Measurements from ENCODE around the gene TMPRSS11D. TPM values are rescaled to one million over a fixed set of nuclear protein-coding genes. Genes with fewer than 3 reads are reported as not detected.

TMPRSS11D gene, protein sequence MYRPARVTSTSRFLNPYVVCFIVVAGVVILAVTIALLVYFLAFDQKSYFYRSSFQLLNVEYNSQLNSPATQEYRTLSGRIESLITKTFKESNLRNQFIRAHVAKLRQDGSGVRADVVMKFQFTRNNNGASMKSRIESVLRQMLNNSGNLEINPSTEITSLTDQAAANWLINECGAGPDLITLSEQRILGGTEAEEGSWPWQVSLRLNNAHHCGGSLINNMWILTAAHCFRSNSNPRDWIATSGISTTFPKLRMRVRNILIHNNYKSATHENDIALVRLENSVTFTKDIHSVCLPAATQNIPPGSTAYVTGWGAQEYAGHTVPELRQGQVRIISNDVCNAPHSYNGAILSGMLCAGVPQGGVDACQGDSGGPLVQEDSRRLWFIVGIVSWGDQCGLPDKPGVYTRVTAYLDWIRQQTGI
- not detected in 2 replicates for total RNA-seq (2014; rRNA removed)
- percentile 3 among the genes with signal in this experiment for Bru-seq, nascent RNA
- BruChase-seq, experiment 1, labeled RNA remaining after a 6-hour chase: not detected
- percentile 2 among the genes with signal in this experiment for BruChase-seq, experiment 2, labeled RNA remaining after a 2-hour chase
- long read RNA-seq: 0 reads

DNA sequence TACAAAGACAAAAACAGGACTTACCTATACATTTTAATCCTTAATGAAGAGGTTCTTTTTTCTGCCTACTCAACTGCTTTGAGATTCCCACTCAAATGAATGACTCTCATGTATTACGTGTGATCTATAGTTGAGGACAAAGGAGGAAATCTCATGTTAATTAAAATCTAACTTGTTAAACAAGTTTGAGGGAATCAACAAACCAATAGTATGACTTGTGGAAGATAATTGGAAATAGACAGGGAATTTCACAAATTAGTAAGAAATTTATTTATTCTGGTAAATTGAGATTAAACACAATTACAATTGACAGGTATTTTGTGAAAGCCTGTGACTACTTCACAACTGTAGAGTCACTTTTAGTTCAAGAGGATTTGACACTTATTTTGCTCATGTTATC is at the start of gene TMPRSS11D:
Gene TMPRSS11D, minus strand, starts transcription at position 101 of the 400 bp plus-strand sequence. Its CDS starts 69 bp downstream, at position 32.
- Histone ChIP-seq H4K20me1 (ENCODE audit: low read length) (no peaks in the 10 kb centered on the region), H3K27me3 (ENCODE audit: low read length) (no peaks in the 10 kb centered on the region), H3K9me2 (replicated peaks; ENCODE audit: low read length) (no peaks in the 10 kb centered on the region), H3K36me3 (ENCODE audit: low read depth, low read length) (no peaks in the 10 kb centered on the region), H3K79me2 (ENCODE audit: low read length) (no peaks in the 10 kb centered on the region), H3K4me3 (ENCODE audit: low read length) (no peak within 1 kb of the TSS), H3K9ac (ENCODE audit: low read length) (no peak within 1 kb of the TSS), H3K4me2 (ENCODE audit: low read length) (no peak within 1 kb of the TSS), H3K27ac (ENCODE audit: low read length) (no peak within 1 kb of the TSS), H3K4me1 (ENCODE audit: insufficient read depth, low read length) (peaks cover 24% of the 10 kb centered on the region), H3F3A (ENCODE audit: low read length, unreplicated experiment) (peaks cover 4% of the 10 kb centered on the region), H3K9me3 (ENCODE audit: low read length) (no peaks in the 10 kb centered on the region), H2AFZ (ENCODE audit: low read length) (no peak within 1 kb of the TSS)
- intact Hi-C loops (cut with micrococcal nuclease): no loop called here
- ATAC-seq: no peak
- POLR2A ChIA-PET (ENCODE audit: unreplicated experiment): interaction anchor here (0.6 kb wide), 1 partner anchor 14 kb away, joined by 3 read pairs; no protein-coding TSS in a partner anchor
- BruUV-seq (replicated peaks): no TSS peak
- TF ChIP-seq, protein P1, sequence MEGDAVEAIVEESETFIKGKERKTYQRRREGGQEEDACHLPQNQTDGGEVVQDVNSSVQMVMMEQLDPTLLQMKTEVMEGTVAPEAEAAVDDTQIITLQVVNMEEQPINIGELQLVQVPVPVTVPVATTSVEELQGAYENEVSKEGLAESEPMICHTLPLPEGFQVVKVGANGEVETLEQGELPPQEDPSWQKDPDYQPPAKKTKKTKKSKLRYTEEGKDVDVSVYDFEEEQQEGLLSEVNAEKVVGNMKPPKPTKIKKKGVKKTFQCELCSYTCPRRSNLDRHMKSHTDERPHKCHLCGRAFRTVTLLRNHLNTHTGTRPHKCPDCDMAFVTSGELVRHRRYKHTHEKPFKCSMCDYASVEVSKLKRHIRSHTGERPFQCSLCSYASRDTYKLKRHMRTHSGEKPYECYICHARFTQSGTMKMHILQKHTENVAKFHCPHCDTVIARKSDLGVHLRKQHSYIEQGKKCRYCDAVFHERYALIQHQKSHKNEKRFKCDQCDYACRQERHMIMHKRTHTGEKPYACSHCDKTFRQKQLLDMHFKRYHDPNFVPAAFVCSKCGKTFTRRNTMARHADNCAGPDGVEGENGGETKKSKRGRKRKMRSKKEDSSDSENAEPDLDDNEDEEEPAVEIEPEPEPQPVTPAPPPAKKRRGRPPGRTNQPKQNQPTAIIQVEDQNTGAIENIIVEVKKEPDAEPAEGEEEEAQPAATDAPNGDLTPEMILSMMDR (conservative IDR thresholded peaks at IDR 0.05; ENCODE audit: low read depth, low read length): no peak
- TF ChIP-seq EZH2 (IDR thresholded peaks at IDR 0.05; ENCODE audit: low read length, unreplicated experiment) (no peak), EZH2phosphoT487 (IDR thresholded peaks at IDR 0.05; ENCODE audit: borderline replicate concordance, low read length) (no peak)
- CTCF ChIA-PET: no interaction called here
- DNase-seq: no peak

DNA sequence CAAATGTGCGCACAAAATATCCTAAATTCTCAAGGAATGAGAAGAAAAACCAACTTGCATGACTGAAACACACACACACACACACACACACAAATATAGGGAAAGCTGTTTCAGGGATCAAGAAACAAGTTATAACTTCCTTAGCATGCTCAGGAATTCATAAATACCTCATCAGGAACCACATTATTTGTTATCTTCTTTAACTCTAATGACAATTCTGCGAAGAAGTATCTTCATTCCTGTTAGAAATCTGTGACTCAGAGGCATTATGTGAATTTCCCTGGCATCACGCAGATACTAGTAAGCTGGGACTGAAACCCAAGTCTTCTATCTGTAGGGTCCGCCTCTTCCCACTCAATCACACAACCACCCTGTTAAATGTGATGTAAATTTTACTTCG is 49.2 kb upstream of the TMPRSS11D start:
- no peak overlapping the region for H3K27ac ChIP-seq (ENCODE audit: low read length)
- no TSS peak for BruUV-seq (replicated peaks)
- H3K4me2 ChIP-seq (ENCODE audit: low read length): no peak overlapping the region
- peaks cover 16% of the 10 kb centered on the region for H3K4me1 ChIP-seq (ENCODE audit: insufficient read depth, low read length)
- H3K27me3 ChIP-seq (ENCODE audit: low read length): 0 out of 2 replicates have a peak, but pooled peaks cover 4% of the 10 kb centered on the region
- H2AFZ ChIP-seq (ENCODE audit: low read length): no peak overlapping the region
- no peaks in the 10 kb centered on the region for H3K36me3 ChIP-seq (ENCODE audit: low read depth, low read length)
- H3K4me3 ChIP-seq (ENCODE audit: low read length): no peak overlapping the region
- H3K9me2 ChIP-seq (replicated peaks; ENCODE audit: low read length): no peaks in the 10 kb centered on the region
- ChIA-PET CTCF (no interaction called here), POLR2A (ENCODE audit: unreplicated experiment) (no interaction called here)
- no peak for TF ChIP-seq EZH2phosphoT487 (IDR thresholded peaks at IDR 0.05; ENCODE audit: borderline replicate concordance, low read length)
- TF ChIP-seq, protein P1 (conservative IDR thresholded peaks at IDR 0.05; ENCODE audit: low read depth, low read length): no peak
- TF ChIP-seq EZH2 (IDR thresholded peaks at IDR 0.05; ENCODE audit: low read length, unreplicated experiment): no peak
- DNase-seq: no peak
- no peaks in the 10 kb centered on the region for H3F3A ChIP-seq (ENCODE audit: low read length, unreplicated experiment)
- H3K79me2 ChIP-seq (ENCODE audit: low read length): no peaks in the 10 kb centered on the region
- no peaks in the 10 kb centered on the region for H4K20me1 ChIP-seq (ENCODE audit: low read length)
- intact Hi-C loops (cut with micrococcal nuclease): no loop called here
- no peaks in the 10 kb centered on the region for H3K9me3 ChIP-seq (ENCODE audit: low read length)
- no peak for ATAC-seq
- H3K9ac ChIP-seq (ENCODE audit: low read length): no peak overlapping the region

DNA sequence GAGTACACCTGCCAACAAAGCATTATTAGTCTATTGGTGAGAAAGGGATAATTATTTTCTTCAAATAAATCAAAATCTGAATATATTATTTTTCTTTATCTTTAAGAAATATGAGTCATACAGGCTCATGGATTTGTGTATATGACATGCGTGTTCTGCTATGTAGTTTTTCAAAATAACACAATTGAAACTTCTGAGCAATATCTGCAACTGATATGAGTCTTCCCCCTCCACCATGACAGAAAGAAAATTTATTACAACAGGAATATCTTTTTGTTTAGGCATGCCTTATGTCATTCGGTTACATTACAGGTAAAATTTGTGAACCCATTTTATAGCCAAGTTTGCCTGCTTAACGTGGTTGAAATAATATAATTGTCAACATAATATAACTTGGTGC is 47.5 kb upstream of the TMPRSS11D start:
- intact Hi-C loops (cut with micrococcal nuclease): no loop called here
- H3K27ac ChIP-seq (ENCODE audit: low read length): no peak overlapping the region
- no peaks in the 10 kb centered on the region for H3K9me2 ChIP-seq (replicated peaks; ENCODE audit: low read length)
- no TSS peak for BruUV-seq (replicated peaks)
- H3K4me1 ChIP-seq (ENCODE audit: insufficient read depth, low read length): peaks cover 16% of the 10 kb centered on the region
- ATAC-seq (no peak), DNase-seq (no peak)
- no peaks in the 10 kb centered on the region for H4K20me1 ChIP-seq (ENCODE audit: low read length)
- H3K9ac ChIP-seq (ENCODE audit: low read length): no peak overlapping the region
- no peaks in the 10 kb centered on the region for H3K9me3 ChIP-seq (ENCODE audit: low read length)
- H3K36me3 ChIP-seq (ENCODE audit: low read depth, low read length): no peaks in the 10 kb centered on the region
- H2AFZ ChIP-seq (ENCODE audit: low read length): no peak overlapping the region
- ChIA-PET POLR2A (ENCODE audit: unreplicated experiment) (no interaction called here), CTCF (no interaction called here)
- TF ChIP-seq, protein P1 (conservative IDR thresholded peaks at IDR 0.05; ENCODE audit: low read depth, low read length): no peak
- TF ChIP-seq EZH2phosphoT487 (IDR thresholded peaks at IDR 0.05; ENCODE audit: borderline replicate concordance, low read length) (no peak), EZH2 (IDR thresholded peaks at IDR 0.05; ENCODE audit: low read length, unreplicated experiment) (no peak)
- no peaks in the 10 kb centered on the region for H3F3A ChIP-seq (ENCODE audit: low read length, unreplicated experiment)
- no peak overlapping the region for H3K4me2 ChIP-seq (ENCODE audit: low read length)
- no peak overlapping the region for H3K4me3 ChIP-seq (ENCODE audit: low read length)
- H3K27me3 ChIP-seq (ENCODE audit: low read length): 0 out of 2 replicates have a peak, but pooled peaks cover 4% of the 10 kb centered on the region
- H3K79me2 ChIP-seq (ENCODE audit: low read length): no peaks in the 10 kb centered on the region
